HG03442 (cell line): ENCODE measurements around the gene ARHGEF7.

Experiments
- ATAC-seq: cut with Tn5 transposase; IDR thresholded peaks from one replicate; pipeline ENCODE4 v1.9.1; 2021; ENCODE audit warnings: mild to moderate bottlenecking, moderate library complexity; ENCODE audit not compliant: unreplicated experiment

ARHGEF7 gene

GRCh38 chr13:111099290-111099689, 15.8 kb upstream of the ARHGEF7 start:
- no peak for ATAC-seq

GRCh38 chr13:111110054-111110453, 5.1 kb upstream of the ARHGEF7 start:
- ATAC-seq: no peak

- ATAC-seq: no peak
Observed at GRCh38 chr13:111111376-111111937, 3.7 kb upstream of the ARHGEF7 start.

GRCh38 chr13:111112196-111112595, 2.9 kb upstream of the ARHGEF7 start:
- no peak for ATAC-seq

- peak; percentile 30 for ATAC-seq
Observed at GRCh38 chr13:111114362-111115060, 599 bp upstream of the ARHGEF7 start.

- ATAC-seq: no peak
Observed at GRCh38 chr13:111115965-111116521, 933 bp downstream of the ARHGEF7 start.

GRCh38 chr13:111116856-111117255, 1.7 kb downstream of the ARHGEF7 start:
- ATAC-seq: no peak

- ATAC-seq: no peak
Observed at GRCh38 chr13:111117289-111117688, 2.2 kb downstream of the ARHGEF7 start.

- no peak for ATAC-seq
Observed at GRCh38 chr13:111117961-111118360, 2.9 kb downstream of the ARHGEF7 start.

GRCh38 chr13:111118898-111119607, 3.9 kb downstream of the ARHGEF7 start:
- no peak for ATAC-seq

- ATAC-seq: no peak
Observed at GRCh38 chr13:111119966-111120365, 4.9 kb downstream of the ARHGEF7 start.

- ATAC-seq: no peak
Observed at GRCh38 chr13:111120422-111120821, 5.3 kb downstream of the ARHGEF7 start.

GRCh38 chr13:111120913-111121312, 5.8 kb downstream of the ARHGEF7 start:
- ATAC-seq: no peak

GRCh38 chr13:111121506-111121905, 6.4 kb downstream of the ARHGEF7 start:
- ATAC-seq: no peak

GRCh38 chr13:111122056-111122455, 6.9 kb downstream of the ARHGEF7 start:
- ATAC-seq: no peak

- ATAC-seq: no peak
Observed at GRCh38 chr13:111122631-111123030, 7.5 kb downstream of the ARHGEF7 start.

- no peak for ATAC-seq
Observed at GRCh38 chr13:111123221-111123620, 8.1 kb downstream of the ARHGEF7 start.

- ATAC-seq: no peak
Observed at GRCh38 chr13:111123649-111124048, 8.5 kb downstream of the ARHGEF7 start.

GRCh38 chr13:111126509-111126908, 11.4 kb downstream of the ARHGEF7 start:
- ATAC-seq: no peak

GRCh38 chr13:111129465-111130115, 14.5 kb downstream of the ARHGEF7 start:
- ATAC-seq: peak; percentile 100

- no peak for ATAC-seq
Observed at GRCh38 chr13:111130116-111130508, 15.0 kb downstream of the ARHGEF7 start.
